ENCODE measurements around the gene PHACTR3. TPM values are rescaled to one million over a fixed set of nuclear protein-coding genes. Genes with fewer than 3 reads are reported as not detected.

The PHACTR3 gene
- total RNA-seq, 1 experiment from 2014 or later, result 0.11 TPM

DNA sequence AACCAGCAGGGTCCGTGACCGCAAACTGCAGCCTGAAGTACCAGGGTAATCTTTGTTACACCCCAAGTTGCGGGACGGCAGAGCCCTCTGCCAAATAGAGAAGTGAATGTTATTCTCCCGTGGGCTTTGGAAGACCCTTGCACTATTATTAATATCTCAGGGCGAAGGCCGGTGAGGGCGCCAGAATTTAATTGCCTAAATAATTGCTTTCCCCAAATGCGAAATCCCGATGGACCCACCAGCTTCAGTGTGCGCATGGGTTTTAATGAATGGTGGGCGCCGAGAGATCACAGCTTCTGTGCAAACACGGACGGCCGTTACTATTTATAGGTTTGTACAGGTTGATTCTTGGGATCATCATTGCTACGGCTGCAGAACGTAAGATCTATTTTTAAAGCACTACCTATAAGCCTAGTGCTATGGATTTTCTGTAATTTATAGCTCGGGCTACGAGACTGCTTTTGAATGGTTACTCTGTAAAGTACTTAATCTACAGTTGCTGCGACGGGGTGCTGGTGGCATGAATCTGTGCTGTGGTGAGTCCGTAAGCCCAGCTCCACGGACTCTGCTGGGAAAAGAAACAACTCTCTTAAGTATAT is 15.2 kb upstream of the PHACTR3 start:
- Mint-ChIP-seq H3K27me3 (ENCODE audit: insufficient read depth, unreplicated experiment) (peaks cover 35% of the 10 kb centered on the region), H3K27ac (ENCODE audit: unreplicated experiment) (no peak overlapping the region), H3K4me3 (ENCODE audit: unreplicated experiment) (no peak overlapping the region), H3K9me3 (ENCODE audit: unreplicated experiment) (no peaks in the 10 kb centered on the region), H3K4me1 (ENCODE audit: low read depth, unreplicated experiment) (no peaks in the 10 kb centered on the region), H3K36me3 (ENCODE audit: insufficient read depth, unreplicated experiment) (no peaks in the 10 kb centered on the region)
- Histone ChIP-seq H3K27me3 (replicated peaks; ENCODE audit: control insufficient read depth, insufficient read depth, low read length) (peaks cover 1% of the 10 kb centered on the region; the same call in 1 of the 2 replicates), H3K4me1 (no peaks in the 10 kb centered on the region), H3K4me3 (ENCODE audit: low read depth, low read length) (no peak overlapping the region), H3K9me3 (no peaks in the 10 kb centered on the region), H3K36me3 (ENCODE audit: control insufficient read depth, insufficient read depth, low read length) (no peaks in the 10 kb centered on the region)
- intact Hi-C loops (cut with micrococcal nuclease; ENCODE audit: unreplicated experiment), result no loop called here
- DNase-seq, result no peak
- BruUV-seq (replicated peaks), result no TSS peak
- POLR2A ChIA-PET, result no interaction called here
- CTCF ChIA-PET, result interaction anchor here (1.1 to 1.2 kb wide), 2 partner anchors 10 to 28 kb away, joined by 3 read pairs; no protein-coding TSS in a partner anchor
- TF ChIP-seq, protein P1, sequence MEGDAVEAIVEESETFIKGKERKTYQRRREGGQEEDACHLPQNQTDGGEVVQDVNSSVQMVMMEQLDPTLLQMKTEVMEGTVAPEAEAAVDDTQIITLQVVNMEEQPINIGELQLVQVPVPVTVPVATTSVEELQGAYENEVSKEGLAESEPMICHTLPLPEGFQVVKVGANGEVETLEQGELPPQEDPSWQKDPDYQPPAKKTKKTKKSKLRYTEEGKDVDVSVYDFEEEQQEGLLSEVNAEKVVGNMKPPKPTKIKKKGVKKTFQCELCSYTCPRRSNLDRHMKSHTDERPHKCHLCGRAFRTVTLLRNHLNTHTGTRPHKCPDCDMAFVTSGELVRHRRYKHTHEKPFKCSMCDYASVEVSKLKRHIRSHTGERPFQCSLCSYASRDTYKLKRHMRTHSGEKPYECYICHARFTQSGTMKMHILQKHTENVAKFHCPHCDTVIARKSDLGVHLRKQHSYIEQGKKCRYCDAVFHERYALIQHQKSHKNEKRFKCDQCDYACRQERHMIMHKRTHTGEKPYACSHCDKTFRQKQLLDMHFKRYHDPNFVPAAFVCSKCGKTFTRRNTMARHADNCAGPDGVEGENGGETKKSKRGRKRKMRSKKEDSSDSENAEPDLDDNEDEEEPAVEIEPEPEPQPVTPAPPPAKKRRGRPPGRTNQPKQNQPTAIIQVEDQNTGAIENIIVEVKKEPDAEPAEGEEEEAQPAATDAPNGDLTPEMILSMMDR (IDR thresholded peaks at IDR 0.05; ENCODE audit: insufficient read depth in 1 of 2, low read depth in 1 of 2, low read length in 1 of 2, severe bottlenecking in 1 of 2, unreplicated experiment in 1 of 2), result no peak

DNA sequence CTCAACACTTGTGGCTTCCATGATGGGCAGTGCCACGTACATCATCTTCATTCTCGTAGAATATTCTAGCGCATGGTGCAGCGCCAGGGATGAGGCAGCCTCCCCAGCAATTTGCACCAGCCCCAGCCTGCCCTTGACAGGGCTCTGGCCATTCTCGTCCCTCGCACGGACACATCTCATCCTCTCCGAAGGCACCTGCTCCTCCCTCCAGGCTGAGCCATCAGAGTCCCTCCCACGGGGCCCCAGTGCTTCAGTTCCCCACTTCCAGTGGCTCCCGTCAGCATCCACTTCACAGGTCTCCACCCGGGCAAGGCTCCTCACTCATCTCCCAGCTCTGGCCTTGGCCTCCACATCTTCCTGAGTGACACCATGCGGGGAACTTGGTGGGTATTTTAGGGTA is 13.3 kb upstream of the PHACTR3 start:
- no peaks in the 10 kb centered on the region for H3K4me1 Mint-ChIP-seq (ENCODE audit: low read depth, unreplicated experiment)
- no peak overlapping the region for H3K27ac Mint-ChIP-seq (ENCODE audit: unreplicated experiment)
- intact Hi-C loops (cut with micrococcal nuclease; ENCODE audit: unreplicated experiment), result no loop called here
- H3K4me3 Mint-ChIP-seq (ENCODE audit: unreplicated experiment), result no peak overlapping the region
- DNase-seq, result no peak
- H3K27me3 ChIP-seq (replicated peaks; ENCODE audit: control insufficient read depth, insufficient read depth, low read length), result peaks cover 1% of the 10 kb centered on the region; the same call in 1 of the 2 replicates
- no peaks in the 10 kb centered on the region for H3K9me3 Mint-ChIP-seq (ENCODE audit: unreplicated experiment)
- H3K4me3 ChIP-seq (ENCODE audit: low read depth, low read length), result no peak overlapping the region
- no TSS peak for BruUV-seq (replicated peaks)
- no peaks in the 10 kb centered on the region for H3K9me3 ChIP-seq
- TF ChIP-seq, protein P1 (IDR thresholded peaks at IDR 0.05; ENCODE audit: insufficient read depth in 1 of 2, low read depth in 1 of 2, low read length in 1 of 2, severe bottlenecking in 1 of 2, unreplicated experiment in 1 of 2), result no peak
- peaks cover 47% of the 10 kb centered on the region for H3K27me3 Mint-ChIP-seq (ENCODE audit: insufficient read depth, unreplicated experiment)
- CTCF ChIA-PET, result interaction anchor here (0.6 kb wide), 1 partner anchor 150 kb away, joined by 5 read pairs; no protein-coding TSS in a partner anchor
- no peaks in the 10 kb centered on the region for H3K36me3 ChIP-seq (ENCODE audit: control insufficient read depth, insufficient read depth, low read length)
- no peaks in the 10 kb centered on the region for H3K4me1 ChIP-seq
- POLR2A ChIA-PET, result no interaction called here
- no peaks in the 10 kb centered on the region for H3K36me3 Mint-ChIP-seq (ENCODE audit: insufficient read depth, unreplicated experiment)

DNA sequence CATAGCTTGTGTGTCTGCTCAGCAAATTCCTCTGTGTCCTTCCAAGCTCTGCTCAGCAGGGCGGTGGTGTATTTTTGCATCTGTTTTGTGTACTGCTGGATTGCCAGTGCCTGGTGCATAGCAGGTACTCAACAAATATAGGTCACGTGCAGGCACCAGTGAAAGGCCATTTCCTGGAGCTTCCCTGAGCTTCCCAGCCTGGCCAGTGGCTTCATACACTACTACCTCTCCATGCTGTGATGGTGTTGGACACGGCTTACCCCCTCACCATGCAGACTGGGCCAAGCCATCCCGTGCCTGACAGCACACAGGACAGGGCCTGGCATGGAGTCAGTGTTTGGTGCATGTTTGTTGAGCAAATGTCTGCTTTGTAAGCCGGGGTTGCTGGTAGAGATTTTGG is 7.7 kb upstream of the PHACTR3 start:
- TF ChIP-seq, protein P1 (IDR thresholded peaks at IDR 0.05; ENCODE audit: insufficient read depth in 1 of 2, low read depth in 1 of 2, low read length in 1 of 2, severe bottlenecking in 1 of 2, unreplicated experiment in 1 of 2), result no peak
- H3K4me1 ChIP-seq, result no peaks in the 10 kb centered on the region
- H3K36me3 ChIP-seq (ENCODE audit: control insufficient read depth, insufficient read depth, low read length), result no peaks in the 10 kb centered on the region
- H3K36me3 Mint-ChIP-seq (ENCODE audit: insufficient read depth, unreplicated experiment), result no peaks in the 10 kb centered on the region
- intact Hi-C loops (cut with micrococcal nuclease; ENCODE audit: unreplicated experiment), result no loop called here
- no peaks in the 10 kb centered on the region for H3K9me3 ChIP-seq
- ChIA-PET CTCF (interaction anchor here (0.5 to 1.3 kb wide), 5 partner anchors 20 to 318 kb away, joined by 3 to 4 read pairs (median 4); no protein-coding TSS in a partner anchor), POLR2A (no interaction called here)
- no TSS peak for BruUV-seq (replicated peaks)
- no peak for DNase-seq
- H3K4me3 ChIP-seq (ENCODE audit: low read depth, low read length), result no peak overlapping the region
- no peaks in the 10 kb centered on the region for H3K9me3 Mint-ChIP-seq (ENCODE audit: unreplicated experiment)
- H3K27me3 ChIP-seq (replicated peaks; ENCODE audit: control insufficient read depth, insufficient read depth, low read length), result peaks cover 2% of the 10 kb centered on the region
- no peak overlapping the region for H3K27ac Mint-ChIP-seq (ENCODE audit: unreplicated experiment)
- peaks cover 51% of the 10 kb centered on the region for H3K27me3 Mint-ChIP-seq (ENCODE audit: insufficient read depth, unreplicated experiment)
- no peak overlapping the region for H3K4me3 Mint-ChIP-seq (ENCODE audit: unreplicated experiment)
- H3K4me1 Mint-ChIP-seq (ENCODE audit: low read depth, unreplicated experiment), result no peaks in the 10 kb centered on the region
